ENCODE measurements around the gene USH2A. TPM values are rescaled to one million over a fixed set of nuclear protein-coding genes. Genes with fewer than 3 reads are reported as not detected.

Gene USH2A
- total RNA-seq, 6 donors from 2014 or later: under 0.01 to 0.11 TPM; not detected in 4

- H3K9me3 ChIP-seq: peaks cover 0 to 6% (median 0%) of the 10 kb centered on the region in 4 donors
- H3K36me3 ChIP-seq: no peaks in the 10 kb centered on the region
- 67 to 76% methylated on average over 3 of the region's 3 CpGs for WGBS, 2 donors
- no peak overlapping the region for H3K27ac ChIP-seq
- TF ChIP-seq POLR2AphosphoS5 (IDR thresholded peaks at IDR 0.05): no peak
- no peak for TF ChIP-seq EP300 (IDR thresholded peaks at IDR 0.05)
- no peak for TF ChIP-seq CTCF (IDR thresholded peaks at IDR 0.05)
- TF ChIP-seq POLR2A (IDR thresholded peaks at IDR 0.05): no peak
- no peaks in the 10 kb centered on the region for H3K27me3 ChIP-seq
- DNase-seq (no peak), ATAC-seq (ENCODE audit: low FRiP score in 2 of 2) (no peak)
- H3K4me3 ChIP-seq: no peak overlapping the region
- H3K4me1 ChIP-seq: no peaks in the 10 kb centered on the region
Observed at GRCh38 chr1:216258386-216258785, 164.9 kb downstream of the USH2A start.

GRCh38 chr1:216250861-216251260 is 172.4 kb downstream of the USH2A start:
- no peak for DNase-seq
- H3K4me3 ChIP-seq: no peak overlapping the region
- H3K9me3 ChIP-seq: no peaks in the 10 kb centered on the region
- no peak for ATAC-seq (ENCODE audit: low FRiP score in 2 of 2)
- TF ChIP-seq POLR2AphosphoS5 (IDR thresholded peaks at IDR 0.05) (no peak), CTCF (IDR thresholded peaks at IDR 0.05) (no peak), EP300 (IDR thresholded peaks at IDR 0.05) (no peak), POLR2A (IDR thresholded peaks at IDR 0.05) (no peak)
- H3K4me1 ChIP-seq: no peaks in the 10 kb centered on the region
- no peaks in the 10 kb centered on the region for H3K27me3 ChIP-seq
- WGBS, 2 donors: 85 to 90% methylated on average over 5 of the region's 5 CpGs
- H3K36me3 ChIP-seq: no peaks in the 10 kb centered on the region
- no peak overlapping the region for H3K27ac ChIP-seq

GRCh38 chr1:216248628-216249027 is 174.6 kb downstream of the USH2A start:
- H3K4me3 ChIP-seq: no peak overlapping the region
- no peaks in the 10 kb centered on the region for H3K36me3 ChIP-seq
- 76 to 81% methylated on average over 3 of the region's 3 CpGs for WGBS, 2 donors
- no peaks in the 10 kb centered on the region for H3K4me1 ChIP-seq
- H3K27ac ChIP-seq: no peak overlapping the region
- H3K27me3 ChIP-seq: no peaks in the 10 kb centered on the region
- no peak for TF ChIP-seq POLR2A (IDR thresholded peaks at IDR 0.05)
- TF ChIP-seq EP300 (IDR thresholded peaks at IDR 0.05): no peak
- no peak for TF ChIP-seq CTCF (IDR thresholded peaks at IDR 0.05)
- TF ChIP-seq POLR2AphosphoS5 (IDR thresholded peaks at IDR 0.05): no peak
- DNase-seq (no peak), ATAC-seq (ENCODE audit: low FRiP score in 2 of 2) (no peak)
- H3K9me3 ChIP-seq: no peaks in the 10 kb centered on the region

GRCh38 chr1:216247937-216248336 is 175.3 kb downstream of the USH2A start:
- H3K9me3 ChIP-seq: no peaks in the 10 kb centered on the region
- no peak overlapping the region for H3K27ac ChIP-seq
- 81 to 86% methylated on average over 1 of the region's 1 CpG for WGBS, 2 donors
- no peaks in the 10 kb centered on the region for H3K27me3 ChIP-seq
- no peaks in the 10 kb centered on the region for H3K36me3 ChIP-seq
- no peak for ATAC-seq (ENCODE audit: low FRiP score in 2 of 2)
- H3K4me1 ChIP-seq: no peaks in the 10 kb centered on the region
- TF ChIP-seq POLR2A (IDR thresholded peaks at IDR 0.05) (no peak), EP300 (IDR thresholded peaks at IDR 0.05) (no peak), POLR2AphosphoS5 (IDR thresholded peaks at IDR 0.05) (no peak), CTCF (IDR thresholded peaks at IDR 0.05) (no peak)
- no peak overlapping the region for H3K4me3 ChIP-seq
- no peak for DNase-seq

- no peak for TF ChIP-seq EP300 (IDR thresholded peaks at IDR 0.05)
- no peak for TF ChIP-seq POLR2AphosphoS5 (IDR thresholded peaks at IDR 0.05)
- TF ChIP-seq CTCF (IDR thresholded peaks at IDR 0.05): no peak
- TF ChIP-seq POLR2A (IDR thresholded peaks at IDR 0.05): no peak
- ATAC-seq (ENCODE audit: low FRiP score in 2 of 2) (no peak), DNase-seq (no peak)
- Histone ChIP-seq H3K4me3 (no peak overlapping the region), H3K27ac (no peak overlapping the region), H3K36me3 (no peaks in the 10 kb centered on the region), H3K27me3 (no peaks in the 10 kb centered on the region), H3K4me1 (no peaks in the 10 kb centered on the region), H3K9me3 (no peaks in the 10 kb centered on the region)
- 48 to 69% methylated on average over 4 of the region's 4 CpGs for WGBS, 2 donors
Observed at GRCh38 chr1:216246577-216247203, 176.6 kb downstream of the USH2A start.
